Subcutaneous adipose tissue (tissue), 4 donors: ENCODE results near the gene CHTF18. TPM values are rescaled to one million over a fixed set of nuclear protein-coding genes. Genes with fewer than 3 reads are reported as not detected.

Experiments
- CTCF ChIP-seq: fragments of 450-650 bp; IDR thresholded peaks from one replicate; pipeline ENCODE4 v1.5.1; 2016; ENCODE audit warnings: low read depth, mild to moderate bottlenecking, control low read depth, antibody characterized with exemption, moderate library complexity
- total RNA-seq, 4 donors: library from RNA; depleted of rRNA; stranded (reverse); fragments of >200 nt; gene quantifications; one replicate each; pipeline ENCODE4 v1.1.0, GENCODE V29; 2016

The CHTF18 gene
- total RNA-seq, 4 donors from 2014 or later: 4.4 to 16.0 (median 8.9) TPM

- TF ChIP-seq CTCF: no peak
These were observed 28.8 kb downstream of the CHTF18 start for GRCh38 chr16:817001-817906.

GRCh38 chr16:818132-818531 lies 29.7 kb downstream of the CHTF18 start:
- no peak for TF ChIP-seq CTCF

- no peak for TF ChIP-seq CTCF
These were observed 30.2 kb downstream of the CHTF18 start for GRCh38 chr16:818592-818991.

- no peak for TF ChIP-seq CTCF
These were observed 31.1 kb downstream of the CHTF18 start for GRCh38 chr16:819336-820043.

- no peak for TF ChIP-seq CTCF
These were observed 32.3 kb downstream of the CHTF18 start for GRCh38 chr16:820748-821147.

GRCh38 chr16:821751-822150 lies 33.3 kb downstream of the CHTF18 start:
- no peak for TF ChIP-seq CTCF

- TF ChIP-seq CTCF: no peak
These were observed 33.9 kb downstream of the CHTF18 start for GRCh38 chr16:822174-822908.
